ENCODE measurements around the gene EGFL7.

EGFL7 gene

GRCh38 chr9:136681945-136682699 is 19.4 kb downstream of the EGFL7 start:
- no peak overlapping the region for H3K4me3 ChIP-seq (ENCODE audit: low read depth, low read length)
- DNase-seq (ENCODE audit: low read depth): no peak
- no peak for TF ChIP-seq CTCF (IDR thresholded peaks at IDR 0.05; ENCODE audit: control insufficient read depth, extremely low read depth, insufficient read depth)

- no peak overlapping the region for H3K4me3 ChIP-seq (ENCODE audit: low read depth, low read length)
- no peak for DNase-seq (ENCODE audit: low read depth)
- no peak for TF ChIP-seq CTCF (IDR thresholded peaks at IDR 0.05; ENCODE audit: control insufficient read depth, extremely low read depth, insufficient read depth)
These were observed 20.0 kb downstream of the EGFL7 start for GRCh38 chr9:136682710-136683109.

GRCh38 chr9:136683173-136683745 is 20.5 kb downstream of the EGFL7 start:
- DNase-seq (ENCODE audit: low read depth): no peak
- TF ChIP-seq CTCF (IDR thresholded peaks at IDR 0.05; ENCODE audit: control insufficient read depth, extremely low read depth, insufficient read depth): no peak
- no peak overlapping the region for H3K4me3 ChIP-seq (ENCODE audit: low read depth, low read length)

GRCh38 chr9:136683755-136684154 is 21.0 kb downstream of the EGFL7 start:
- TF ChIP-seq CTCF (IDR thresholded peaks at IDR 0.05; ENCODE audit: control insufficient read depth, extremely low read depth, insufficient read depth): no peak
- DNase-seq (ENCODE audit: low read depth): no peak
- no peak overlapping the region for H3K4me3 ChIP-seq (ENCODE audit: low read depth, low read length)

GRCh38 chr9:136684339-136684738 is 21.6 kb downstream of the EGFL7 start:
- H3K4me3 ChIP-seq (ENCODE audit: low read depth, low read length): no peak overlapping the region
- no peak for TF ChIP-seq CTCF (IDR thresholded peaks at IDR 0.05; ENCODE audit: control insufficient read depth, extremely low read depth, insufficient read depth)
- no peak for DNase-seq (ENCODE audit: low read depth)

- DNase-seq (ENCODE audit: low read depth): no peak
- H3K4me3 ChIP-seq (ENCODE audit: low read depth, low read length): no peak overlapping the region
- TF ChIP-seq CTCF (IDR thresholded peaks at IDR 0.05; ENCODE audit: control insufficient read depth, extremely low read depth, insufficient read depth): no peak
These were observed 22.1 kb downstream of the EGFL7 start for GRCh38 chr9:136684799-136685198.

- no peak overlapping the region for H3K4me3 ChIP-seq (ENCODE audit: low read depth, low read length)
- TF ChIP-seq CTCF (IDR thresholded peaks at IDR 0.05; ENCODE audit: control insufficient read depth, extremely low read depth, insufficient read depth): no peak
- no peak for DNase-seq (ENCODE audit: low read depth)
These were observed 22.5 kb downstream of the EGFL7 start for GRCh38 chr9:136685216-136685615.
